Activated naive CD8-positive, alpha-beta T cell treated with anti-CD3 and anti-CD28 coated beads, Interleukin-2, amount 50 U/mL, for 24 hours (primary cell): Measurements from ENCODE around the gene SDC4.

Source experiments
- ATAC-seq: fragments of 150-1000 bp; cut with Tn5 transposase; one replicate; pipeline ENCODE4 v1.10.0; 2021
- DNase-seq: peaks from one replicate; pipeline ENCODE4 v3.0.0; 2021
- H3K27ac Mint-ChIP-seq: one replicate; pipeline ENCODE4 v1.8.0; 2021; ENCODE audit warnings: mild to moderate bottlenecking, mixed read lengths
- H3K27me3 Mint-ChIP-seq: one replicate; pipeline ENCODE4 v1.8.0; 2021; ENCODE audit warnings: mixed read lengths
- H3K36me3 Mint-ChIP-seq: one replicate; pipeline ENCODE4 v1.8.0; 2021; ENCODE audit warnings: low read depth, mixed read lengths
- H3K4me1 Mint-ChIP-seq: one replicate; pipeline ENCODE4 v1.8.0; 2021; ENCODE audit warnings: mixed read lengths
- H3K4me3 Mint-ChIP-seq: one replicate; pipeline ENCODE4 v1.8.0; 2021; ENCODE audit warnings: mild to moderate bottlenecking, moderate library complexity, mixed read lengths
- H3K9me3 Mint-ChIP-seq: one replicate; pipeline ENCODE4 v1.8.0; 2021; ENCODE audit warnings: mixed read lengths

Gene SDC4

GRCh38 chr20:45347936-45348778, at the start of gene SDC4:
Gene SDC4, minus strand, starts transcription at chr20:45348424. Its CDS starts 40 bp downstream, at chr20:45348384.
- ATAC-seq (peak; percentile 73), DNase-seq (peak; percentile 77)
- H3K4me1 Mint-ChIP-seq = peaks cover 62% of the 10 kb centered on the region
- no peaks in the 10 kb centered on the region for H3K9me3 Mint-ChIP-seq
- H3K27me3 Mint-ChIP-seq = no peaks in the 10 kb centered on the region
- H3K4me3 Mint-ChIP-seq = peak within 1 kb of the TSS; percentile 91
- peak within 1 kb of the TSS; percentile 67 for H3K27ac Mint-ChIP-seq
- peaks cover 27% of the 10 kb centered on the region for H3K36me3 Mint-ChIP-seq

GRCh38 chr20:45395114-45395415, 46.8 kb upstream of the SDC4 start:
- Mint-ChIP-seq H3K36me3 (peaks cover 7% of the 10 kb centered on the region), H3K27ac (no peak overlapping the region), H3K9me3 (peaks cover 9% of the 10 kb centered on the region), H3K27me3 (no peaks in the 10 kb centered on the region), H3K4me3 (no peak overlapping the region), H3K4me1 (peaks cover 9% of the 10 kb centered on the region)
- DNase-seq = no peak
- no peak for ATAC-seq

- H3K27me3 Mint-ChIP-seq = no peaks in the 10 kb centered on the region
- ATAC-seq (no peak), DNase-seq (no peak)
- no peak overlapping the region for H3K4me3 Mint-ChIP-seq
- H3K36me3 Mint-ChIP-seq = peaks cover 2% of the 10 kb centered on the region
- H3K9me3 Mint-ChIP-seq = peaks cover 3% of the 10 kb centered on the region
- H3K27ac Mint-ChIP-seq = no peak overlapping the region
- peaks cover 9% of the 10 kb centered on the region for H3K4me1 Mint-ChIP-seq
Measured at GRCh38 chr20:45394221-45395113, 46.2 kb upstream of the SDC4 start.

- H3K27me3 Mint-ChIP-seq = no peaks in the 10 kb centered on the region
- H3K36me3 Mint-ChIP-seq = peaks cover 5% of the 10 kb centered on the region
- no peak overlapping the region for H3K4me3 Mint-ChIP-seq
- no peak overlapping the region for H3K27ac Mint-ChIP-seq
- peaks cover under 1% of the 10 kb centered on the region for H3K9me3 Mint-ChIP-seq
- no peak for ATAC-seq
- H3K4me1 Mint-ChIP-seq = peaks cover 19% of the 10 kb centered on the region
- no peak for DNase-seq
Measured at GRCh38 chr20:45392733-45393132, 44.5 kb upstream of the SDC4 start.

GRCh38 chr20:45391559-45391958, 43.3 kb upstream of the SDC4 start:
- DNase-seq = no peak
- Mint-ChIP-seq H3K36me3 (peaks cover 11% of the 10 kb centered on the region), H3K27ac (no peak overlapping the region), H3K27me3 (no peaks in the 10 kb centered on the region), H3K9me3 (peaks cover 10% of the 10 kb centered on the region), H3K4me1 (peaks cover 29% of the 10 kb centered on the region), H3K4me3 (no peak overlapping the region)
- no peak for ATAC-seq

- ATAC-seq = no peak
- H3K9me3 Mint-ChIP-seq = peaks cover 10% of the 10 kb centered on the region
- H3K4me3 Mint-ChIP-seq = no peak overlapping the region
- peaks cover 11% of the 10 kb centered on the region for H3K36me3 Mint-ChIP-seq
- peaks cover 29% of the 10 kb centered on the region for H3K4me1 Mint-ChIP-seq
- H3K27ac Mint-ChIP-seq = no peak overlapping the region
- no peak for DNase-seq
- no peaks in the 10 kb centered on the region for H3K27me3 Mint-ChIP-seq
Measured at GRCh38 chr20:45390931-45391330, 42.7 kb upstream of the SDC4 start.

GRCh38 chr20:45387274-45387673, 39.0 kb upstream of the SDC4 start:
- Mint-ChIP-seq H3K4me1 (peaks cover 32% of the 10 kb centered on the region), H3K27ac (peak overlapping the region; percentile 57)

GRCh38 chr20:45378191-45378590, 30.0 kb upstream of the SDC4 start, which contains the start of gene TP53TG5:
Gene TP53TG5, minus strand, starts transcription at chr20:45378325. Its CDS starts 89 bp downstream, at chr20:45378236.
- no peak for DNase-seq
- Mint-ChIP-seq H3K4me1 (peaks cover 18% of the 10 kb centered on the region), H3K27ac (no peak within 1 kb of the TSS), H3K36me3 (peaks cover 10% of the 10 kb centered on the region), H3K9me3 (no peaks in the 10 kb centered on the region), H3K4me3 (no peak within 1 kb of the TSS), H3K27me3 (no peaks in the 10 kb centered on the region)
- no peak for ATAC-seq

More at GRCh38 chr20:45387274-45387673, 39.0 kb upstream of the SDC4 start:
- peaks cover 10% of the 10 kb centered on the region for H3K9me3 Mint-ChIP-seq
- peaks cover 11% of the 10 kb centered on the region for H3K36me3 Mint-ChIP-seq
- no peak for DNase-seq
- H3K4me3 Mint-ChIP-seq = no peak overlapping the region
- H3K27me3 Mint-ChIP-seq = no peaks in the 10 kb centered on the region
- peak; percentile 43 for ATAC-seq

- Mint-ChIP-seq H3K4me3 (no peak overlapping the region), H3K9me3 (no peaks in the 10 kb centered on the region), H3K4me1 (peaks cover 24% of the 10 kb centered on the region), H3K27me3 (no peaks in the 10 kb centered on the region), H3K27ac (no peak overlapping the region), H3K36me3 (peaks cover 10% of the 10 kb centered on the region)
- DNase-seq (no peak), ATAC-seq (no peak)
Measured at GRCh38 chr20:45377269-45377668, 29.0 kb upstream of the SDC4 start.

GRCh38 chr20:45374966-45375365, 26.7 kb upstream of the SDC4 start:
- DNase-seq (no peak), ATAC-seq (no peak)
- no peaks in the 10 kb centered on the region for H3K27me3 Mint-ChIP-seq
- peaks cover 30% of the 10 kb centered on the region for H3K4me1 Mint-ChIP-seq
- peaks cover 4% of the 10 kb centered on the region for H3K36me3 Mint-ChIP-seq
- no peak overlapping the region for H3K27ac Mint-ChIP-seq
- no peaks in the 10 kb centered on the region for H3K9me3 Mint-ChIP-seq
- H3K4me3 Mint-ChIP-seq = no peak overlapping the region

GRCh38 chr20:45374101-45374467, 25.9 kb upstream of the SDC4 start:
- ATAC-seq = no peak
- H3K36me3 Mint-ChIP-seq = peaks cover 4% of the 10 kb centered on the region
- no peak for DNase-seq
- H3K4me1 Mint-ChIP-seq = peaks cover 34% of the 10 kb centered on the region
- H3K27ac Mint-ChIP-seq = peak overlapping the region; percentile 90
- H3K4me3 Mint-ChIP-seq = peak overlapping the region; percentile 85
- H3K27me3 Mint-ChIP-seq = no peaks in the 10 kb centered on the region
- no peaks in the 10 kb centered on the region for H3K9me3 Mint-ChIP-seq

- H3K27me3 Mint-ChIP-seq = no peaks in the 10 kb centered on the region
- H3K9me3 Mint-ChIP-seq = no peaks in the 10 kb centered on the region
- H3K4me1 Mint-ChIP-seq = peaks cover 37% of the 10 kb centered on the region
- peak overlapping the region; percentile 85 for H3K4me3 Mint-ChIP-seq
- peaks cover 8% of the 10 kb centered on the region for H3K36me3 Mint-ChIP-seq
- peak overlapping the region; percentile 90 for H3K27ac Mint-ChIP-seq
- DNase-seq (peak; percentile 95), ATAC-seq (peak; percentile 93)
Measured at GRCh38 chr20:45373353-45374100, 25.3 kb upstream of the SDC4 start.

GRCh38 chr20:45372646-45373352, 24.6 kb upstream of the SDC4 start:
- no peak for DNase-seq
- Mint-ChIP-seq H3K27ac (peak overlapping the region; percentile 90), H3K9me3 (no peaks in the 10 kb centered on the region), H3K27me3 (no peaks in the 10 kb centered on the region), H3K4me1 (peaks cover 41% of the 10 kb centered on the region), H3K36me3 (peaks cover 13% of the 10 kb centered on the region), H3K4me3 (peak overlapping the region; percentile 85)
- no peak for ATAC-seq

- ATAC-seq (no peak), DNase-seq (no peak)
- Mint-ChIP-seq H3K4me1 (peaks cover 46% of the 10 kb centered on the region), H3K27me3 (no peaks in the 10 kb centered on the region), H3K4me3 (no peak overlapping the region), H3K36me3 (peaks cover 16% of the 10 kb centered on the region), H3K9me3 (no peaks in the 10 kb centered on the region), H3K27ac (no peak overlapping the region)
Measured at GRCh38 chr20:45372241-45372640, 24.0 kb upstream of the SDC4 start.
